HepG2 (cell line): Measurements from ENCODE around the gene NKD2. TPM values are rescaled to one million over a fixed set of nuclear protein-coding genes. Genes with fewer than 3 reads are reported as not detected.

Source experiments
- ATAC-seq: fragments of 200-7000 bp; cut with Tn5 transposase; 3 replicates; pipeline ENCODE4 v1.9.1; 2020; ENCODE audit warnings: mild to moderate bottlenecking, moderate library complexity
- BruUV-seq: library from RNA; stranded (reverse); fragments of 400-500 nt; replicated peaks from 2 replicates; lab custom pipeline; 2021; lab: Mats Ljungman, UMichigan
- CTCF ChIA-PET: fragments of 300-600 bp; formaldehyde crosslinking; extraction: SDS; loops from one replicate; lab custom pipeline; 2021; ENCODE audit warnings: low total read pairs, inconsistent platforms, low intra/inter-chr PET ratio; lab: Yijun Ruan, JAX
- POLR2A ChIA-PET: fragments of 350-600 bp; sonication (Branson Sonifier 250); formaldehyde crosslinking; loops from one replicate; lab custom pipeline; 2020; ENCODE audit warnings: antibody characterized with exemption, inconsistent platforms; lab: Yijun Ruan, JAX
- DNase-seq: peaks from one replicate; pipeline ENCODE4 v3.0.0-alpha.2; 2015; ENCODE audit warnings: low spot score
- FAIRE-seq: peaks from 3 replicates; lab custom pipeline; 2011; peaks lifted over from hg19 to GRCh38; lab: Jason Lieb, UNC
- H2AFZ ChIP-seq: one replicate; pipeline ENCODE4 v1.6.1; 2011; ENCODE audit warnings: low read length, inconsistent platforms
- H3K27ac ChIP-seq: fragments of 300-600 bp; 3 replicates; pipeline ENCODE4 v1.8.0; 2011; ENCODE audit warnings: mixed run types, mild to moderate bottlenecking, mixed read lengths, low read length, inconsistent platforms; ENCODE audit not compliant: insufficient read depth; ENCODE audit errors: extremely low read length
- H3K27me3 ChIP-seq, 2 experiments: fragments of 200-600 bp in 1 of 2; 2 replicates in 1 of 2; 3 replicates in 1 of 2; pipeline versions ENCODE4 v1.6.0 to v1.8.0; 2011; ENCODE audit warnings: low read length in 2 of 2, mild to moderate bottlenecking in 2 of 2, moderate library complexity in 2 of 2, inconsistent platforms in 1 of 2; ENCODE audit not compliant: insufficient read depth in 2 of 2, control insufficient read depth in 1 of 2
- H3K36me3 ChIP-seq, 2 experiments: fragments of 200-600 bp in 1 of 2; replicated peaks in 1 of 2; 2 replicates in 1 of 2; 3 replicates in 1 of 2; pipeline versions ENCODE4 v1.5.1 to v1.8.0; 2011; ENCODE audit warnings: low read length in 2 of 2, inconsistent platforms in 1 of 2; ENCODE audit not compliant: insufficient read depth in 2 of 2, control insufficient read depth in 1 of 2
- H3K4me1 ChIP-seq: 2 replicates; pipeline ENCODE4 v1.5.1; 2012; ENCODE audit warnings: low read length, inconsistent platforms; ENCODE audit not compliant: insufficient read depth
- H3K4me2 ChIP-seq: 2 replicates; pipeline ENCODE4 v1.6.0; 2011; ENCODE audit warnings: low read depth, low read length, inconsistent platforms
- H3K4me3 ChIP-seq, 3 experiments: fragments of 200-600 bp in 1 of 3; sonication (generic), shearing (Covaris generic) in 1 of 3; replicated peaks in 1 of 3; 2 replicates each; pipeline ENCODE4 v1.5.1; 2011 to 2016; ENCODE audit warnings: low read length in 3 of 3, inconsistent platforms in 2 of 3, low read depth in 2 of 3, mild to moderate bottlenecking in 2 of 3, control low read depth in 1 of 3, mixed read lengths in 1 of 3; ENCODE audit not compliant: insufficient read depth in 1 of 3
- H3K79me2 ChIP-seq: one replicate; pipeline ENCODE4 v1.6.1; 2011; ENCODE audit warnings: low read length, inconsistent platforms; ENCODE audit not compliant: insufficient read depth
- H3K9ac ChIP-seq: 2 replicates; pipeline ENCODE4 v1.6.0; 2011; ENCODE audit warnings: mild to moderate bottlenecking, low read depth, low read length, inconsistent platforms; ENCODE audit not compliant: insufficient read depth
- H3K9me3 ChIP-seq: 2 replicates; pipeline ENCODE4 v1.5.1; 2012; ENCODE audit warnings: mild to moderate bottlenecking, low read length
- H4K20me1 ChIP-seq: 2 replicates; pipeline ENCODE4 v1.6.0; 2011; ENCODE audit warnings: inconsistent platforms, mild to moderate bottlenecking, low read length, moderate library complexity; ENCODE audit not compliant: insufficient read depth
- CENPT ChIP-seq: sonication (generic); formaldehyde crosslinking; IDR thresholded peaks from 2 replicates; pipeline ENCODE4 v1.8.0; 2022; ENCODE audit warnings: low read depth, mild to moderate bottlenecking, moderate library complexity, missing genetic modification reagents
- MLXIP ChIP-seq: sonication (generic); formaldehyde crosslinking; IDR thresholded peaks from 2 replicates; pipeline ENCODE4 v1.9.0; 2021; ENCODE audit warnings: missing genetic modification reagents, borderline replicate concordance
- MTA1 ChIP-seq: sonication (generic); formaldehyde crosslinking; IDR thresholded peaks from 2 replicates; pipeline ENCODE4 v1.4.0; 2020; ENCODE audit warnings: missing genetic modification reagents, mild to moderate bottlenecking, borderline replicate concordance
- MYC ChIP-seq: sonication (generic); formaldehyde crosslinking; IDR thresholded peaks from 2 replicates; pipeline ENCODE4 v1.9.0; 2021; ENCODE audit warnings: missing genetic modification reagents, borderline replicate concordance
- MZF1 ChIP-seq: sonication (generic); formaldehyde crosslinking; IDR thresholded peaks from 2 replicates; pipeline ENCODE4 v1.8.1; 2023; ENCODE audit warnings: mild to moderate bottlenecking, missing genetic modification reagents, borderline replicate concordance
- POLR2A ChIP-seq, 2 experiments: IDR thresholded peaks; 2 replicates each; pipeline ENCODE4 v1.6.1; 2011; ENCODE audit warnings: low read depth in 2 of 2, low read length in 2 of 2, mild to moderate bottlenecking in 1 of 2, moderate library complexity in 1 of 2; ENCODE audit not compliant: insufficient read depth in 1 of 2
- SMAD1 ChIP-seq: sonication (generic); formaldehyde crosslinking; IDR thresholded peaks from 2 replicates; pipeline ENCODE4 v1.4.0; 2020; ENCODE audit warnings: missing genetic modification reagents, low read depth, mild to moderate bottlenecking, borderline replicate concordance
- SRSF9 ChIP-seq: fragments of 200-400 bp; formaldehyde crosslinking; IDR thresholded peaks from 2 replicates; pipeline ENCODE4 v1.6.1; 2018; ENCODE audit warnings: borderline replicate concordance, mild to moderate bottlenecking, low read depth, low read length; ENCODE audit not compliant: insufficient read depth, poor library complexity, severe bottlenecking
- SSRP1 ChIP-seq: IDR thresholded peaks from 2 replicates; pipeline ENCODE4 v1.6.1; 2016; ENCODE audit warnings: control low read depth
- XBP1 ChIP-seq: sonication (generic); formaldehyde crosslinking; IDR thresholded peaks from 2 replicates; pipeline ENCODE4 v1.5.0; 2020; ENCODE audit warnings: missing genetic modification reagents
- XRCC5 ChIP-seq: fragments of 200-400 bp; formaldehyde crosslinking; optimal IDR thresholded peaks from 2 replicates; pipeline ENCODE3; 2017; ENCODE audit warnings: mild to moderate bottlenecking, low read length
- ZNF597 ChIP-seq: sonication (generic); formaldehyde crosslinking; IDR thresholded peaks from 2 replicates; pipeline ENCODE4 v1.5.0; 2020; ENCODE audit warnings: missing genetic modification reagents
- WGBS: methylation state at CpG from one replicate; pipeline ENCODE4 v1.1.6; 2017; ENCODE audit warnings: low lambda C conversion rate; 5-methylcytosine and 5-hydroxymethylcytosine counted together
- in situ Hi-C: cut with HindIII; loops from 2 replicates; pipeline ENCODE4 v1.10.0; 2017; ENCODE audit warnings: low pct_unique_long_range_greater_than_20kb; ENCODE audit not compliant: extremely low pct_ligation_motif_present
- intact Hi-C: fragments of 100-400 bp; cut with micrococcal nuclease; formaldehyde crosslinking; loops from one replicate; pipeline ENCODE4 v1.10.0; 2022; ENCODE audit not compliant: unreplicated experiment
- polyA plus RNA-seq, 8 experiments: library from polyadenylated mRNA; depleted of rRNA in 3 of 8; stranded (reverse) in 7 of 8; unstranded in 1 of 8; fragments of >200 nt; fragmentation: Illumina TruSeq in 4 of 8; extraction: Trizol in 4 of 8; gene quantifications; 2 replicates each; pipeline versions ENCODE4 v1.2.1 to v1.2.3, GENCODE V29; 2011 to 2016; ENCODE audit warnings: low read depth in 4 of 8, missing spikeins in 1 of 8, mixed read lengths in 1 of 8; ENCODE audit not compliant: insufficient read depth in 1 of 8
- total RNA-seq, 5 experiments: library from RNA; depleted of rRNA; stranded (reverse); fragments of >200 nt; fragmentation: Illumina TruSeq; extraction: Trizol; gene quantifications; 2 replicates each; pipeline ENCODE4 v1.2.3, GENCODE V29; 2016; ENCODE audit warnings: low read depth in 1 of 5
- TF ChIP-seq, protein P1 (sequence below): sonication (generic); formaldehyde crosslinking; IDR thresholded peaks from 2 replicates; pipeline ENCODE4 v1.9.0; 2021; ENCODE audit warnings: missing genetic modification reagents, mild to moderate bottlenecking, borderline replicate concordance

The NKD2 gene
- total and polyA plus RNA-seq, 2 of the 13 experiments (the other 11 are each of a cell fraction or from before 2014, with no cell fraction given) = 0.53 to 0.82 TPM

GRCh38 chr5:1045960-1046560 is 37.5 kb downstream of the NKD2 start:
- WGBS = 48% methylated on average over 9 of the region's 9 CpGs
- Histone ChIP-seq H2AFZ (no peak overlapping the region), H3K4me2 (no peak overlapping the region), H3K27ac (no peak overlapping the region), H3K36me3 (no peaks in the 10 kb centered on the region), H3K9ac (no peak overlapping the region), H3K4me3 (no peak overlapping the region), H4K20me1 (no peaks in the 10 kb centered on the region), H3K79me2 (no peaks in the 10 kb centered on the region), H3K4me1 (no peaks in the 10 kb centered on the region), H3K27me3 (0 out of 5 replicates have a peak, but pooled peaks cover 0 to under 1% of the 10 kb centered on the region in 2 experiments), H3K9me3 (no peaks in the 10 kb centered on the region)
- ATAC-seq (no peak), FAIRE-seq (no peak), DNase-seq (no peak)
- intact Hi-C loops (no loop called here), in situ Hi-C loops (no loop called here)
- no TSS peak for BruUV-seq
- ChIA-PET POLR2A (no interaction called here), CTCF (no interaction called here)
- TF ChIP-seq XBP1 (CRISPR knock-in tag) = no peak
- TF ChIP-seq ZNF597 (CRISPR knock-in tag) = no peak
- no peak for TF ChIP-seq MZF1 (CRISPR knock-in tag)
- no peak for TF ChIP-seq SMAD1 (CRISPR knock-in tag)
- no peak for TF ChIP-seq SSRP1 (CRISPR knock-in tag)
- TF ChIP-seq, protein P1, sequence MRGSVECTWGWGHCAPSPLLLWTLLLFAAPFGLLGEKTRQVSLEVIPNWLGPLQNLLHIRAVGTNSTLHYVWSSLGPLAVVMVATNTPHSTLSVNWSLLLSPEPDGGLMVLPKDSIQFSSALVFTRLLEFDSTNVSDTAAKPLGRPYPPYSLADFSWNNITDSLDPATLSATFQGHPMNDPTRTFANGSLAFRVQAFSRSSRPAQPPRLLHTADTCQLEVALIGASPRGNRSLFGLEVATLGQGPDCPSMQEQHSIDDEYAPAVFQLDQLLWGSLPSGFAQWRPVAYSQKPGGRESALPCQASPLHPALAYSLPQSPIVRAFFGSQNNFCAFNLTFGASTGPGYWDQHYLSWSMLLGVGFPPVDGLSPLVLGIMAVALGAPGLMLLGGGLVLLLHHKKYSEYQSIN (CRISPR knock-in tag) = no peak
- TF ChIP-seq MTA1 (CRISPR knock-in tag) = no peak
- no peak for TF ChIP-seq MLXIP (CRISPR knock-in tag)
- TF ChIP-seq MYC (CRISPR knock-in tag) = no peak
- TF ChIP-seq XRCC5 = no peak
- no peak for TF ChIP-seq CENPT (CRISPR knock-in tag)
- TF ChIP-seq POLR2A (IDR thresholded peaks at IDR 0.05; ENCODE audit: insufficient read depth in 1 of 2, low read depth in 2 of 2, low read length in 2 of 2) = no peak
- TF ChIP-seq SRSF9 = no peak
